IMR-90 (cell line): ENCODE measurements around the gene PPP6R3. TPM values are rescaled to one million over a fixed set of nuclear protein-coding genes. Genes with fewer than 3 reads are reported as not detected.
"Not testable (repeated sequence)": the region's sequence is repeated elsewhere in the genome, so short reads cannot be mapped to it uniquely, and the experiment has no call there.

Source experiments
- ATAC-seq: fragments of 200-7000 bp; cut with Tn5 transposase; 2 replicates; pipeline ENCODE4 v1.9.1; 2020; ENCODE audit warnings: low read depth, mild to moderate bottlenecking, moderate library complexity
- BruUV-seq: library from RNA; stranded (reverse); fragments of 400-500 nt; replicated peaks from 2 replicates; lab custom pipeline; 2021; lab: Mats Ljungman, UMichigan
- CTCF ChIA-PET: fragments of 300-600 bp; formaldehyde crosslinking; extraction: SDS; loops from one replicate; lab custom pipeline; 2021; ENCODE audit warnings: antibody characterized with exemption; lab: Yijun Ruan, JAX
- POLR2A ChIA-PET: fragments of 300-600 bp; sonication (Branson Sonifier 250); formaldehyde crosslinking; loops from one replicate; lab custom pipeline; 2022; ENCODE audit warnings: antibody characterized with exemption; ENCODE audit not compliant: unreplicated experiment; lab: Charles Lee
- DNase-seq: peaks from one replicate; pipeline ENCODE4 v3.0.0; 2013
- H2AFZ ChIP-seq: replicated peaks from 2 replicates; pipeline ENCODE3; 2013; ENCODE audit warnings: low read length, mild to moderate bottlenecking; ENCODE audit not compliant: poor library complexity
- H2AK5ac ChIP-seq: 2 replicates; pipeline ENCODE4 v1.6.1; 2013; ENCODE audit warnings: low read depth, low read length, inconsistent platforms
- H2AK9ac ChIP-seq: replicated peaks from 2 replicates; pipeline ENCODE3; 2013; ENCODE audit warnings: mild to moderate bottlenecking, low read depth, low read length, moderate library complexity; ENCODE audit not compliant: poor library complexity
- H2BK120ac ChIP-seq: 2 replicates; pipeline ENCODE4 v1.6.1; 2013; ENCODE audit warnings: low read depth, low read length, inconsistent platforms
- H2BK15ac ChIP-seq: 3 replicates; pipeline ENCODE4 v1.6.1; 2013; ENCODE audit warnings: low read depth, low read length, inconsistent platforms
- H2BK20ac ChIP-seq: 2 replicates; pipeline ENCODE4 v1.6.1; 2013; ENCODE audit warnings: low read depth, mild to moderate bottlenecking, inconsistent platforms, low read length, moderate library complexity
- H2BK5ac ChIP-seq: 2 replicates; pipeline ENCODE4 v1.6.1; 2013; ENCODE audit warnings: mild to moderate bottlenecking, low read depth, low read length, inconsistent platforms; ENCODE audit not compliant: poor library complexity, severe bottlenecking
- H3K14ac ChIP-seq: replicated peaks from 2 replicates; pipeline ENCODE4 v1.6.1; 2013; ENCODE audit warnings: low read depth, low read length, inconsistent platforms
- H3K18ac ChIP-seq: 2 replicates; pipeline ENCODE4 v1.6.1; 2013; ENCODE audit warnings: low read depth, low read length, control low read depth
- H3K23ac ChIP-seq: 2 replicates; pipeline ENCODE4 v1.6.1; 2013; ENCODE audit warnings: low read depth, low read length, inconsistent platforms
- H3K27ac ChIP-seq: 2 replicates; pipeline ENCODE4 v1.5.1; 2013; ENCODE audit warnings: mild to moderate bottlenecking, control low read depth, low read length; ENCODE audit not compliant: insufficient read depth
- H3K27me3 ChIP-seq: 2 replicates; pipeline ENCODE4 v1.6.1; 2013; ENCODE audit warnings: low read length; ENCODE audit not compliant: control insufficient read depth, insufficient read depth
- H3K36me3 ChIP-seq: 2 replicates; pipeline ENCODE4 v1.6.1; 2013; ENCODE audit warnings: low read length, mixed read lengths; ENCODE audit not compliant: control insufficient read depth, insufficient read depth
- H3K4ac ChIP-seq: 2 replicates; pipeline ENCODE4 v1.6.1; 2013; ENCODE audit warnings: low read depth, low read length, inconsistent platforms
- H3K4me1 ChIP-seq: 2 replicates; pipeline ENCODE4 v1.6.1; 2013; ENCODE audit warnings: low read length, mixed read lengths; ENCODE audit not compliant: control insufficient read depth, insufficient read depth
- H3K4me2 ChIP-seq: 2 replicates; pipeline ENCODE4 v1.6.1; 2013; ENCODE audit warnings: low read depth, mild to moderate bottlenecking, control low read depth, low read length, moderate library complexity
- H3K4me3 ChIP-seq: 2 replicates; pipeline ENCODE4 v1.5.1; 2013; ENCODE audit warnings: low read depth, mild to moderate bottlenecking, control low read depth, low read length, moderate library complexity; ENCODE audit not compliant: insufficient read depth
- H3K56ac ChIP-seq: 2 replicates; pipeline ENCODE4 v1.6.1; 2013; ENCODE audit warnings: low read length, inconsistent platforms; ENCODE audit not compliant: insufficient read depth; ENCODE audit errors: extremely low read depth
- H3K79me1 ChIP-seq, 2 experiments: 2 replicates each; pipeline ENCODE4 v1.6.1; 2013; ENCODE audit warnings: low read length in 2 of 2, inconsistent platforms in 1 of 2, low read depth in 1 of 2
- H3K9ac ChIP-seq: 2 replicates; pipeline ENCODE4 v1.6.1; 2013; ENCODE audit warnings: low read depth, low read length, control low read depth
- H3K9me1 ChIP-seq: 2 replicates; pipeline ENCODE4 v1.6.1; 2013; ENCODE audit warnings: low read length, inconsistent platforms; ENCODE audit not compliant: insufficient read depth
- H3K9me3 ChIP-seq: 2 replicates; pipeline ENCODE4 v1.6.1; 2013; ENCODE audit warnings: low read length; ENCODE audit not compliant: control insufficient read depth, insufficient read depth
- H4K20me1 ChIP-seq: 2 replicates; pipeline ENCODE4 v1.6.1; 2013; ENCODE audit warnings: low read length, inconsistent platforms; ENCODE audit not compliant: insufficient read depth
- H4K5ac ChIP-seq: 2 replicates; pipeline ENCODE4 v1.6.1; 2013; ENCODE audit warnings: mild to moderate bottlenecking, low read depth, low read length, control low read depth
- H4K8ac ChIP-seq, 2 experiments: 2 replicates each; pipeline ENCODE4 v1.6.1; 2013; ENCODE audit warnings: low read depth in 2 of 2, low read length in 2 of 2, control low read depth in 1 of 2, inconsistent platforms in 1 of 2
- H4K91ac ChIP-seq: 2 replicates; pipeline ENCODE4 v1.6.1; 2013; ENCODE audit warnings: low read depth, low read length, inconsistent platforms; ENCODE audit not compliant: insufficient read depth
- BHLHE40 ChIP-seq: fragments of 150-350 bp; IDR thresholded peaks from 2 replicates; pipeline ENCODE4 v1.6.1; 2016; ENCODE audit warnings: mild to moderate bottlenecking, low read depth, low read length
- CHD1 ChIP-seq: IDR thresholded peaks from 2 replicates; pipeline ENCODE4 v1.6.1; 2012; ENCODE audit warnings: low read depth, low read length, improper control_type of control experiment
- MAFK ChIP-seq: IDR thresholded peaks from 2 replicates; pipeline ENCODE4 v1.6.1; 2012; ENCODE audit warnings: low read depth, low read length, improper control_type of control experiment
- MXI1 ChIP-seq: IDR thresholded peaks from 2 replicates; pipeline ENCODE4 v1.6.1; 2012; ENCODE audit warnings: low read depth, mild to moderate bottlenecking, low read length, moderate library complexity, borderline replicate concordance
- POLR2A ChIP-seq: IDR thresholded peaks from 2 replicates; pipeline ENCODE4 v1.6.1; 2012; ENCODE audit warnings: mild to moderate bottlenecking, low read depth, low read length
- RAD21 ChIP-seq: IDR thresholded peaks from 2 replicates; pipeline ENCODE4 v1.6.1; 2012; ENCODE audit warnings: low read length, improper control_type of control experiment
- RFX5 ChIP-seq: IDR thresholded peaks from 2 replicates; pipeline ENCODE4 v1.8.0; 2012; ENCODE audit warnings: low read depth, mild to moderate bottlenecking, low read length, moderate library complexity
- SMC3 ChIP-seq: fragments of 150-350 bp; IDR thresholded peaks from 2 replicates; pipeline ENCODE4 v1.6.1; 2016; ENCODE audit warnings: low read depth, mild to moderate bottlenecking, antibody characterized with exemption, low read length, moderate library complexity
- WGBS, 2 experiments: methylation state at CpG; one replicate each; pipeline versions ENCODE4 v1.1.5 to v1.1.7; 2013; ENCODE audit warnings: missing lambda C conversion rate in 2 of 2; ENCODE audit not compliant: insufficient read length in 1 of 2; ENCODE audit errors: extremely low coverage in 2 of 2; 5-methylcytosine and 5-hydroxymethylcytosine counted together
- dilution Hi-C: fragments of 300-500 bp; cut with HindIII; formaldehyde crosslinking; loops from one replicate; pipeline ENCODE4 v1.14.3; 2018; ENCODE audit warnings: low sequenced_read_pairs; ENCODE audit not compliant: unreplicated experiment
- in situ Hi-C: fragments of 300-500 bp; cut with MboI; formaldehyde crosslinking; loops from 3 replicates; pipeline ENCODE4 v1.14.3; 2019; ENCODE audit warnings: low sequenced_read_pairs, inconsistent platforms, mixed read lengths
- intact Hi-C: fragments of 100-400 bp; cut with micrococcal nuclease; formaldehyde crosslinking; loops from 2 replicates; pipeline ENCODE4 v1.10.0; 2022
- polyA plus RNA-seq, 3 experiments: library from polyadenylated mRNA; depleted of rRNA; stranded (reverse); fragments of >200 nt; gene quantifications; 2 replicates each; pipeline ENCODE4 v1.2.3, GENCODE V29; 2012; ENCODE audit warnings: low replicate concordance in 1 of 3
- total RNA-seq: library from RNA; depleted of rRNA; stranded (reverse); fragments of >200 nt; gene quantifications from 2 replicates; pipeline ENCODE4 v1.2.3, GENCODE V29; 2012

The PPP6R3 gene
- total and polyA plus RNA-seq, 2 of the 4 experiments (the other 2 are of a cell fraction) = 29.0 to 123 TPM

- dilution Hi-C loops (no loop called here), in situ Hi-C loops (no loop called here), intact Hi-C loops (no loop called here)
- H3K4ac ChIP-seq = no peak overlapping the region
- peaks cover 2% of the 10 kb centered on the region for H3K4me1 ChIP-seq
- H4K20me1 ChIP-seq = peaks cover 19% of the 10 kb centered on the region
- DNase-seq = no peak
- no peak overlapping the region for H4K91ac ChIP-seq
- ChIA-PET CTCF (no interaction called here), POLR2A (no interaction called here)
- peaks cover 3% of the 10 kb centered on the region; the same call in 1 of the 2 replicates for H3K27me3 ChIP-seq
- WGBS, 2 experiments = 89% methylated on average over 5 of the region's 7 CpGs; no CpG with 5 or more reads in 1 of the 2 experiments
- no peak overlapping the region for H2BK20ac ChIP-seq
- no peak overlapping the region for H3K14ac ChIP-seq
- no peak overlapping the region for H3K23ac ChIP-seq
- BruUV-seq = no TSS peak
- no peak overlapping the region for H2BK120ac ChIP-seq
- H3K27ac ChIP-seq = no peak overlapping the region
- no peak overlapping the region for H4K5ac ChIP-seq
- peaks cover 0 to 16% of the 10 kb centered on the region in 2 experiments; a peak in 2 of 4 replicates for H3K79me1 ChIP-seq
- no peak overlapping the region for H3K56ac ChIP-seq
- H3K4me2 ChIP-seq = no peak overlapping the region
- no peaks in the 10 kb centered on the region for H3K9me3 ChIP-seq
- H2AK9ac ChIP-seq = no peak overlapping the region
- H4K8ac ChIP-seq = no peak overlapping the region
- peaks cover 5% of the 10 kb centered on the region for H3K9me1 ChIP-seq
- H3K36me3 ChIP-seq = peaks cover 2% of the 10 kb centered on the region; the same call in 1 of the 2 replicates
- no peak overlapping the region for H3K9ac ChIP-seq
- no peak overlapping the region for H2BK15ac ChIP-seq
- no peak overlapping the region for H3K4me3 ChIP-seq
- no peak for ATAC-seq
- TF ChIP-seq RAD21 = no peak
- no peak for TF ChIP-seq POLR2A
- TF ChIP-seq MXI1 = no peak
- no peak for TF ChIP-seq RFX5
- TF ChIP-seq SMC3 = no peak
- no peak for TF ChIP-seq CHD1
- no peak for TF ChIP-seq MAFK
- no peak for TF ChIP-seq BHLHE40
- H2AK5ac ChIP-seq = no peak overlapping the region
- no peak overlapping the region for H3K18ac ChIP-seq
- no peak overlapping the region for H2BK5ac ChIP-seq
- no peak overlapping the region for H2AFZ ChIP-seq
Observed at GRCh38 chr11:68457898-68458249, 2.7 kb upstream of the PPP6R3 start.

DNA sequence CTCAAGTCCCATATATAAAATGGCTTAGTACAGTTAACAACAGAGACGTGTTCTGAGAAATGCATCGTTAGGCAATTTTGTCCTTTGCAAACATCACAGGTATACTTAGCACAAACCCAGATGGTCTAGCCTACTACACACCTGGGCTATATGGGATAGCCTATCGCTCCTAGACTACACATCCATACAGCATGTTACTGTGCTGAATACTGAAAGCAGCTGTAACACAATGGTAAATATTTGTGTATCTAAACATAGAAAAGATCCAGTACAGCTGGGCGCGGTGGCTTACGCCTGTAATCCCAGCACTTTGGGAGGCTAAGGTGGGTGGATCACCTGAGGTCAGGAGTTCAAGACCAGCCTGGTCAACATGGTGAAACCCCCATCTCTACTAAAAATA, 2.2 kb upstream of the PPP6R3 start:
- H3K4me3 ChIP-seq, H3K18ac ChIP-seq, CTCF ChIA-PET, H3K9ac ChIP-seq, H2BK15ac ChIP-seq, H3K4me2 ChIP-seq, POLR2A ChIA-PET, H3K4ac ChIP-seq, in situ Hi-C loops, DNase-seq, H2BK120ac ChIP-seq, H3K4me1 ChIP-seq, dilution Hi-C loops, H3K27me3 ChIP-seq, H3K56ac ChIP-seq, H2BK20ac ChIP-seq, H4K91ac ChIP-seq, intact Hi-C loops, H2BK5ac ChIP-seq, BruUV-seq, H3K9me3 ChIP-seq, H3K27ac ChIP-seq, H4K5ac ChIP-seq, H2AK9ac ChIP-seq, H3K14ac ChIP-seq, H3K23ac ChIP-seq, H2AFZ ChIP-seq, H2AK5ac ChIP-seq, H4K8ac ChIP-seq, H3K36me3 ChIP-seq, H3K9me1 ChIP-seq, ATAC-seq: not testable (repeated sequence)
- Histone ChIP-seq H4K20me1 (peaks cover 24% of the 10 kb centered on the region), H3K79me1 (peaks cover 0 to 16% of the 10 kb centered on the region in 2 experiments; a peak in 2 of 4 replicates)
- WGBS, 2 experiments = no CpG with 5 or more reads among the region's 6 CpGs
